AG09319 (cell line): ENCODE results near the gene DSP.

Experiments
- DNase-seq: peaks from one replicate; pipeline ENCODE4 v3.0.0-alpha.2; 2010; ENCODE audit warnings: low read depth; ENCODE audit errors: extremely low read depth
- CTCF ChIP-seq: IDR thresholded peaks from 2 replicates; pipeline ENCODE4 v1.5.1; 2011; ENCODE audit warnings: low read depth, mild to moderate bottlenecking, inconsistent platforms, low read length, moderate library complexity

DSP gene

GRCh38 chr6:7550433-7550801 lies 8.9 kb downstream of the DSP start:
- TF ChIP-seq CTCF: no peak
- DNase-seq: no peak

- DNase-seq: no peak
- no peak for TF ChIP-seq CTCF
Measured at GRCh38 chr6:7554533-7555275, 13.2 kb downstream of the DSP start.

- TF ChIP-seq CTCF: no peak
- DNase-seq: no peak
Measured at GRCh38 chr6:7555671-7556070, 14.2 kb downstream of the DSP start.

GRCh38 chr6:7556394-7557106 lies 15.1 kb downstream of the DSP start:
- no peak for DNase-seq
- no peak for TF ChIP-seq CTCF

- TF ChIP-seq CTCF: no peak
- DNase-seq: no peak
Measured at GRCh38 chr6:7557652-7558051, 16.2 kb downstream of the DSP start.

GRCh38 chr6:7558781-7559180 lies 17.3 kb downstream of the DSP start:
- TF ChIP-seq CTCF: no peak
- no peak for DNase-seq

- DNase-seq: no peak
- TF ChIP-seq CTCF: no peak
Measured at GRCh38 chr6:7559196-7559595, 17.7 kb downstream of the DSP start.
